ENCODE data around the gene NTM. TPM values are rescaled to one million over a fixed set of nuclear protein-coding genes. Genes with fewer than 3 reads are reported as not detected.

Gene NTM
- total RNA-seq, 1 experiment from 2014 or later = not detected

GRCh38 chr11:131470216-131470925 is 100.0 kb downstream of the NTM start:
- Histone ChIP-seq H4K20me1 (ENCODE audit: insufficient read depth) (no peaks in the 10 kb centered on the region), H3K36me3 (ENCODE audit: control insufficient read depth in 1 of 2, insufficient read depth in 2 of 2, low read length in 2 of 2) (no peaks in the 10 kb centered on the region), H3K9me2 (ENCODE audit: insufficient read depth) (no peaks in the 10 kb centered on the region), H3K27me3 (ENCODE audit: insufficient read depth, low read length) (no peaks in the 10 kb centered on the region), H3K4me2 (ENCODE audit: low read length) (no peak overlapping the region), H3K79me2 (ENCODE audit: insufficient read depth, low read length) (no peaks in the 10 kb centered on the region), H3K27ac (ENCODE audit: low read depth, low read length) (no peak overlapping the region), H3K4me3 (replicated peaks in 1 of 2; ENCODE audit: low read depth in 1 of 2, low read length in 2 of 2) (no peak overlapping the region), H3K9me3 (ENCODE audit: control insufficient read depth in 1 of 2, insufficient read depth in 1 of 2, low read depth in 1 of 2, low read length in 2 of 2) (peaks cover 0 to 6% of the 10 kb centered on the region in 2 experiments; a peak in 2 of 4 replicates), H3K4me1 (ENCODE audit: control insufficient read depth in 1 of 2, insufficient read depth in 2 of 2, low read length in 2 of 2) (no peaks in the 10 kb centered on the region), H2AFZ (ENCODE audit: low read depth, low read length, poor library complexity, severe bottlenecking) (no peak overlapping the region), H3K9ac (ENCODE audit: low read length) (no peak overlapping the region)
- no peak for TF ChIP-seq SIN3A (IDR thresholded peaks at IDR 0.05; ENCODE audit: low read depth)
- no peak for TF ChIP-seq ELF1 (IDR thresholded peaks at IDR 0.05; ENCODE audit: borderline replicate concordance, low read depth)
- TF ChIP-seq FOSL1 (IDR thresholded peaks at IDR 0.05; ENCODE audit: low read depth) = no peak
- no peak for TF ChIP-seq MAX (IDR thresholded peaks at IDR 0.05)
- no peak for TF ChIP-seq EZH2 (IDR thresholded peaks at IDR 0.05)
- POLR2A ChIA-PET = no interaction called here
- BruUV-seq (replicated peaks) = no TSS peak
- ATAC-seq (no peak), DNase-seq (ENCODE audit: low read depth, low spot score) (no peak)
- intact Hi-C loops (cut with micrococcal nuclease) = no loop called here
- RAD21 ChIA-PET (ENCODE audit: low non-redundant PET in 1 of 2, low total read pairs in 2 of 2, uncharacterized antibody in 2 of 2, unreplicated experiment in 2 of 2) = no interaction called here
- CTCF ChIA-PET = no interaction called here

GRCh38 chr11:131471976-131472375 is 101.6 kb downstream of the NTM start:
- POLR2A ChIA-PET = no interaction called here
- Histone ChIP-seq H3K36me3 (ENCODE audit: control insufficient read depth in 1 of 2, insufficient read depth in 2 of 2, low read length in 2 of 2) (no peaks in the 10 kb centered on the region), H3K9ac (ENCODE audit: low read length) (no peak overlapping the region), H3K4me3 (replicated peaks in 1 of 2; ENCODE audit: low read depth in 1 of 2, low read length in 2 of 2) (no peak overlapping the region), H3K4me1 (ENCODE audit: control insufficient read depth in 1 of 2, insufficient read depth in 2 of 2, low read length in 2 of 2) (no peaks in the 10 kb centered on the region), H3K4me2 (ENCODE audit: low read length) (no peak overlapping the region), H3K9me2 (ENCODE audit: insufficient read depth) (no peaks in the 10 kb centered on the region), H3K27me3 (ENCODE audit: insufficient read depth, low read length) (no peaks in the 10 kb centered on the region), H3K9me3 (ENCODE audit: control insufficient read depth in 1 of 2, insufficient read depth in 1 of 2, low read depth in 1 of 2, low read length in 2 of 2) (peaks cover 0 to 6% of the 10 kb centered on the region in 2 experiments; a peak in 2 of 4 replicates), H2AFZ (ENCODE audit: low read depth, low read length, poor library complexity, severe bottlenecking) (no peak overlapping the region), H4K20me1 (ENCODE audit: insufficient read depth) (no peaks in the 10 kb centered on the region), H3K27ac (ENCODE audit: low read depth, low read length) (no peak overlapping the region), H3K79me2 (ENCODE audit: insufficient read depth, low read length) (no peaks in the 10 kb centered on the region)
- RAD21 ChIA-PET (ENCODE audit: low non-redundant PET in 1 of 2, low total read pairs in 2 of 2, uncharacterized antibody in 2 of 2, unreplicated experiment in 2 of 2) = no interaction called here
- ATAC-seq = no peak
- CTCF ChIA-PET = no interaction called here
- intact Hi-C loops (cut with micrococcal nuclease) = no loop called here
- DNase-seq (ENCODE audit: low read depth, low spot score) = no peak
- BruUV-seq (replicated peaks) = no TSS peak
- TF ChIP-seq, protein P1, sequence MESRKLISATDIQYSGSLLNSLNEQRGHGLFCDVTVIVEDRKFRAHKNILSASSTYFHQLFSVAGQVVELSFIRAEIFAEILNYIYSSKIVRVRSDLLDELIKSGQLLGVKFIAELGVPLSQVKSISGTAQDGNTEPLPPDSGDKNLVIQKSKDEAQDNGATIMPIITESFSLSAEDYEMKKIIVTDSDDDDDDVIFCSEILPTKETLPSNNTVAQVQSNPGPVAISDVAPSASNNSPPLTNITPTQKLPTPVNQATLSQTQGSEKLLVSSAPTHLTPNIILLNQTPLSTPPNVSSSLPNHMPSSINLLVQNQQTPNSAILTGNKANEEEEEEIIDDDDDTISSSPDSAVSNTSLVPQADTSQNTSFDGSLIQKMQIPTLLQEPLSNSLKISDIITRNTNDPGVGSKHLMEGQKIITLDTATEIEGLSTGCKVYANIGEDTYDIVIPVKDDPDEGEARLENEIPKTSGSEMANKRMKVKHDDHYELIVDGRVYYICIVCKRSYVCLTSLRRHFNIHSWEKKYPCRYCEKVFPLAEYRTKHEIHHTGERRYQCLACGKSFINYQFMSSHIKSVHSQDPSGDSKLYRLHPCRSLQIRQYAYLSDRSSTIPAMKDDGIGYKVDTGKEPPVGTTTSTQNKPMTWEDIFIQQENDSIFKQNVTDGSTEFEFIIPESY (IDR thresholded peaks at IDR 0.05; ENCODE audit: extremely low read depth, insufficient replicate concordance, low read length) = no peak
- TF ChIP-seq, protein P2, sequence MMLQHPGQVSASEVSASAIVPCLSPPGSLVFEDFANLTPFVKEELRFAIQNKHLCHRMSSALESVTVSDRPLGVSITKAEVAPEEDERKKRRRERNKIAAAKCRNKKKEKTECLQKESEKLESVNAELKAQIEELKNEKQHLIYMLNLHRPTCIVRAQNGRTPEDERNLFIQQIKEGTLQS (IDR thresholded peaks at IDR 0.05) = no peak
- TF ChIP-seq, protein P3, sequence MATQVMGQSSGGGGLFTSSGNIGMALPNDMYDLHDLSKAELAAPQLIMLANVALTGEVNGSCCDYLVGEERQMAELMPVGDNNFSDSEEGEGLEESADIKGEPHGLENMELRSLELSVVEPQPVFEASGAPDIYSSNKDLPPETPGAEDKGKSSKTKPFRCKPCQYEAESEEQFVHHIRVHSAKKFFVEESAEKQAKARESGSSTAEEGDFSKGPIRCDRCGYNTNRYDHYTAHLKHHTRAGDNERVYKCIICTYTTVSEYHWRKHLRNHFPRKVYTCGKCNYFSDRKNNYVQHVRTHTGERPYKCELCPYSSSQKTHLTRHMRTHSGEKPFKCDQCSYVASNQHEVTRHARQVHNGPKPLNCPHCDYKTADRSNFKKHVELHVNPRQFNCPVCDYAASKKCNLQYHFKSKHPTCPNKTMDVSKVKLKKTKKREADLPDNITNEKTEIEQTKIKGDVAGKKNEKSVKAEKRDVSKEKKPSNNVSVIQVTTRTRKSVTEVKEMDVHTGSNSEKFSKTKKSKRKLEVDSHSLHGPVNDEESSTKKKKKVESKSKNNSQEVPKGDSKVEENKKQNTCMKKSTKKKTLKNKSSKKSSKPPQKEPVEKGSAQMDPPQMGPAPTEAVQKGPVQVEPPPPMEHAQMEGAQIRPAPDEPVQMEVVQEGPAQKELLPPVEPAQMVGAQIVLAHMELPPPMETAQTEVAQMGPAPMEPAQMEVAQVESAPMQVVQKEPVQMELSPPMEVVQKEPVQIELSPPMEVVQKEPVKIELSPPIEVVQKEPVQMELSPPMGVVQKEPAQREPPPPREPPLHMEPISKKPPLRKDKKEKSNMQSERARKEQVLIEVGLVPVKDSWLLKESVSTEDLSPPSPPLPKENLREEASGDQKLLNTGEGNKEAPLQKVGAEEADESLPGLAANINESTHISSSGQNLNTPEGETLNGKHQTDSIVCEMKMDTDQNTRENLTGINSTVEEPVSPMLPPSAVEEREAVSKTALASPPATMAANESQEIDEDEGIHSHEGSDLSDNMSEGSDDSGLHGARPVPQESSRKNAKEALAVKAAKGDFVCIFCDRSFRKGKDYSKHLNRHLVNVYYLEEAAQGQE (IDR thresholded peaks at IDR 0.05; ENCODE audit: low read depth) = no peak
- TF ChIP-seq YY1 (IDR thresholded peaks at IDR 0.05; ENCODE audit: extremely low read depth, insufficient replicate concordance, low read depth, low read length) = no peak
- no peak for TF ChIP-seq POLR2A (IDR thresholded peaks at IDR 0.05; ENCODE audit: borderline replicate concordance, extremely low read depth, insufficient read depth, insufficient read length)
- TF ChIP-seq POLR2AphosphoS5 (IDR thresholded peaks at IDR 0.05; ENCODE audit: low read depth, low read length) = no peak

Measured in HCT116 (cell line).